Hematopoietic multipotent progenitor cell treated with erythropoietin and hydrocortisone succinate and interleukin-3 and kit ligand, for 6 days (in vitro differentiated cells): ENCODE data around the gene RAB20.
"Not testable (repeated sequence)": the region's sequence is repeated elsewhere in the genome, so short reads cannot be mapped to it uniquely, and the experiment has no call there.

Source experiments
- DNase-seq: peaks from one replicate; pipeline ENCODE4 v3.0.0-alpha.2; 2015

The RAB20 gene

DNA sequence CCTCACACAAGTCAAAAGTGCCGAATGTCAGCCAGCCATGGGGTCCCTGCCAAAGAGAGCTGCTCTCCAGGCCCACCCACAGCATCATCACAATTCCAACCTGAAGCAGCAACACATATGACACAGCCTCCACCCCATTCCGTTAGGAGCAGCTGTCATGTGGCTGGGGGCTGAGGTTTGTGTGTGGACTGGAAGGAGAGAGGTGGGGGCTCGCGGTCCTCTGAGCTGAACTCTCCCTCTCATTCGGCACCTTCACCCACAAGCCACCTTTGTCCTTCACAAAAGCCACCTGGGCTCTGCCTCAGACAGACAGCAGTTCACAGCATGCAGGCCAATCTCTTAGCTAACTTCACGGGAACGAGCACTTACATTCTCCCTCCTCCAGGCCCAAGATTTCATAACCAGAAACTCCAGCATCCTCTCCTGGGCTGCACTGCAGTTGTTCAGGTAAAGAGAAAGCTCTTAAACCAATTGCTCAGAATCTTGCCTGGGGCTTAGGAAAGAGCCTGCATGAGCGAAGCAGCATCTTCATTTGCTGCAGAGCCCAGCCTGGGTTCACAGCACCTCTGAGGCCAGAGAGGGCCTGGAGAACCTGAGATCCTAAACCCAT is 7.2 kb downstream of the RAB20 start:
- no peak for DNase-seq

- no peak for DNase-seq
These were observed 8.1 kb downstream of the RAB20 start for GRCh38 chr13:110553417-110553816.

- DNase-seq, result no peak
These were observed 8.8 kb downstream of the RAB20 start for GRCh38 chr13:110552767-110553166.

DNA sequence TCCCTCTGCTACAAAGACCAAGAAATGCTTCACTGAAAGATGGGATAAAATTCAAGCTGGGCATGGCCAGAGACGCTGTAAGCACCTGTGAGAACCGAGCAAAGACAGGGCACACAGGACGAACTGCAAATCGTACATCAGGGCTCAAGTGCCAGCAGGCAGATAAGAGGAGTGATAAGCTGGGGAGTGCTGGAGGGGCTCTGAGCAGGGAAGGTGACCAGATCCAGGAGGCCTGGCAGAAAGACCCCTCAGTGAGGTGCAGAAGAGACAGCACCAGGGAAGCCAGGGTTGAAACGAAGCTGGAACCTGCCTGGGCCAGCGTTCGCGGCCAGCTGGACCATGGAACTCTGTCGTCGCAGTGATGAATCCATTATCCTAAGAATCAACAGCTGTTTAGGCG is 10.2 kb downstream of the RAB20 start:
- no peak for DNase-seq

DNA sequence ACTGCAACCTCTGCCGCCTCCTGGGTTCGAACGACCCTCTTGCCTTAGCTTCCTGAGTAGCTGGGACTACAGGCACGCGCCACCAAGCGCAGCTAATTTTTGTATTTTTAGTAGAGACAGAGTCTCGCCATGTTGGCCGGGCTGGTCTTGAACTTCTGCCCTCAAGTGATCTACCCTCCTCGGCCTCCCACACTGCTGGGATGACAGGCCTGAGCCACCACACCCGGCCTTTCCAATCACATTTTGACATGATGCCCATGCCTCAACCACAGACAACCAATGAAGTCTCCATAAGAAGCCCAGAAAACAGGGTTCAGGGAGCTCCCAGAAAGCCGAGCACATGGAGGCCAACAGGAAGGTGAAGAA is 11.7 kb downstream of the RAB20 start:
- DNase-seq, result no peak

DNA sequence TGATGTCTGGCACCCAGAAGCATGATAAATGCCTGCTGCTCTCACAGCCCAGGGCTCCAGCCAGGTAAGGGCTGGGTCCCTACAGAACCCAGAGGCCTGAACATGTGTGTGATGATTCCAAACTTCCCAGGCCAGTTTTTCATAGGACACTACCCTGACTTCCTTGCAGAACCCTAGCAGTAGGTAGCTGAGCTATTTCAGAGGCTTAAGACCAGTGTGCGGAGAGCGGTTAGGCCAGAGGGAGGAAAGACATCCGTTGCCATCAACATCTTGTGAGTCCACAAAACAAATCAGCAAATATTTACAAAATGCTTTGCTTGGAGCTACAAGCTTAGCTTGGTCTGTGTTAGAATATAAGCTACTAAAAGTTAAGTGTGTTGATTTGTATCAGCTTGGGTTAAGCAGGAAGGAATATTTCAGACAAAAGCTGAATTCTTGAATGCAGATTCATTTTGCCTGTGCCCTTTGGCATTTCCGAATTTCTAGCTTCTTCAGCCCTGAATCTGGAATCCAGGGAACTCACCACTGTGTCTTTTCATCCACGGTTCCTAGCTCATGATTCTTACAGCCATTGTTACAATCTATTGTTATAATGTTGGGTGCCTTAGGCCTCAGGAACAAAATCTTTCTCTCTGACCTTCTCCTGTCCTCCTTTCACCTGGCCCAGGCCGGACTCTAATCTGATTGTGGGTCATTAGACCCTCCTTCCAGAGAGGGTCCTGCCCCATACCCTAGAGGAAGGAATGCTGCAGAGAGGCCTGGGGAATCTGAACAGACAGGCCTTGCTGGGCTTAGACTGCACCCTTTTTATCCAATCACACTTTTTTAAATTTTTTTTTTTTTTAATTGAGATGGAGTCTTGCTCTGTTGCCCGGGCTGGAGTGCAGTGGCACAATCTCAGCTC is 12.4 kb downstream of the RAB20 start:
- DNase-seq, result no peak

GRCh38 chr13:110546926-110547325 is 14.6 kb downstream of the RAB20 start:
- no peak for DNase-seq

DNA sequence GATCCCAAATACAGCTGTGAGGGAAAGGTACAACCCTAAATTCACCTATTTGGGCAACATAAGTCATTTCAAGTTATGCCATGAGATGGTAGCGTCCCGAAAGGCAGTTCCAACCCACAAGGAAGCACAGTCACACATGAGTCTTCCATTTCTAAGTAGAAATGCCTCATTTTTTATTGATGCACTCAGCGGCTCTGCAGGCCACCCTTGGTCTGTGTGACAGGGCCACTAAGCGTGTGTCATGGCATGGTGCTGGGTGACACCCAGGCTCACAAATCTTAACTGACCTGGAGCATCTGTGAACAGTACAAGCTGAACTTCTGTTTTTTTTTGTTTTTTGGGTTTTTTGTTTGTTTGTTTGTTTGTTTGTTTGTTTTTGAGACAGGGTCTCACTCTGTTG is 15.1 kb downstream of the RAB20 start:
- no peak for DNase-seq

- no peak for DNase-seq
These were observed 19.2 kb downstream of the RAB20 start for GRCh38 chr13:110542169-110542796.

DNA sequence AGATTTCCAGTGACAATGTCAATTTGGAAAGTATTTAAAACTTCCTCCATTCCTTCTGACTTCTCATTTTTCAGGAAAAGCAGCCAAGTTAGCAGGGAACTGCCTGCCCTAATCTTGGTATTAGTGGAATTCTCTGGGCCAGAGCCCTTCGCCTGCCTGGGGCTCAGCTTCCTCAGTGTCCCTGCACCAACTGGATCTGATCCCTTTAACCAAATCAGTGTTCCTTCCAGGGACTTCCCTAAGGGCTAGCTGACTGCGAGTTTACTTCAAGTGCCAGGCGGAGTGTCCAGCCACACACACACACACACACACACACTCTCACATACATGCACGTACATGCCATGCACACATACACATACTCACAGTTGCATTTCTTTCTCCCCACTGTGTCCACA is 20.0 kb downstream of the RAB20 start:
- no peak for DNase-seq

GRCh38 chr13:110540871-110541525 is 20.5 kb downstream of the RAB20 start:
- DNase-seq, result no peak

DNA sequence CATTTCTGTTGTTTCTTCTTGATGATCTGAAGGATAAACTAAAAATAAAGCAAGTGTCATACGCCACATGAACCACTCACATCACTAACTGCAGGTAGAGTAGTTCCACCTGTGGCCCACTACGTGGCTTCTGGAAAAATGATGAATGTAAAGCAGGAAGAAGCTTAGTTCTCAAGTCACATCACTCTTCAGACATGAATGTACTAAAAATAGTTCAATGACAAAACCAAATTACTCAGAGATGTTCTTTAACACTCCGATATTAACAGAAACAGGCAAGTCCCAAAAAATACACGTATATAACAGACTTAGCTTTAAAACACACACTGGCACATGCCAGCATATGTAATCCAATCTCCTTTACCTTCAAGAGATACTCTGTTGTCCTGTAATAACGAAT is 21.6 kb downstream of the RAB20 start:
- DNase-seq, result no peak

GRCh38 chr13:110538632-110539031 is 22.9 kb downstream of the RAB20 start:
- DNase-seq, result no peak

- peak; percentile 57 for DNase-seq
These were observed 25.4 kb downstream of the RAB20 start for GRCh38 chr13:110536006-110536693.

GRCh38 chr13:110535526-110535925 is 26.0 kb downstream of the RAB20 start:
- no peak for DNase-seq

DNA sequence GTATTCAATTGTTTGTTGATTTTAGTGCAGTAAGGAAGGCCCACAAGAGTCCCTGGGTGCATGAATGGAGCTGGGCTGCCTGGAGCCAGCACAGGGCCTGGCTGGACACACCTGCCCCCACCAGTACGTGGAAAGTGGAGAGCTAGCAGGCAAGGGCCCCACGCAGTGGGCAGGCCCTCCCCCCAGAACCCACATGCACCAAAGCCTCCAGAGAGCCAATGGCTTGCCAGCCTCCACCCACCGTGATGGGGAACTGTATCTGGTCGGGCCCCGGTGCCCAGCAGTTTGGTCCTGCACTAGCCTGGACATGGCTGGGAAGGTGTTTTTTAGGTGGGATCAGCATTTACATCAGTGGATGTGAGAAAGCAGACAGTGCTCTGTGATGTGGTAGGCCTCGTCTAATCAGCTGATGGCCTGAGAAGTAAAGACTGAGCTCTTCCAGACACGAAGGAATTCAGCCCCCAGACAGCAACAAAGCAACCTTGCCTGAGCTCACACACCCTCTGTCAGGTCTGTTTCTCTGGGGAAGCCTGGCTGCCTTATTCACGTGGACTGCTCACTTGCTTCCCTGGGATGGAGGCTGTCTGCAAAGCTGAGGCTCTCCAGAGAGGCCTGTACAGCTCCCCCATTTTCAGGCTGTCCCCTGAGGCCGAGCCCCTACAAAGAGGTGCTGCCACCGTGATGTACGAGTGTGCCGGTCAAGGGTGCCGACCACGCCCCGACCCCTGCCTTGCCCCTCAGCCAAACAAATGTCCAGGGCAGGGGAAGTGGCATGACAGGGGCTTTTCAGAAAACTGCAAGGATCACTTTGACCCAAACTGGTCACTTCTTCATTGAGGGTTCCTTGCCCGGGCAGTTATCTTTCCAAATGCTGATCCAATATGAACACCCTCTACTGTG is 27.5 kb downstream of the RAB20 start:
- DNase-seq, result no peak

DNA sequence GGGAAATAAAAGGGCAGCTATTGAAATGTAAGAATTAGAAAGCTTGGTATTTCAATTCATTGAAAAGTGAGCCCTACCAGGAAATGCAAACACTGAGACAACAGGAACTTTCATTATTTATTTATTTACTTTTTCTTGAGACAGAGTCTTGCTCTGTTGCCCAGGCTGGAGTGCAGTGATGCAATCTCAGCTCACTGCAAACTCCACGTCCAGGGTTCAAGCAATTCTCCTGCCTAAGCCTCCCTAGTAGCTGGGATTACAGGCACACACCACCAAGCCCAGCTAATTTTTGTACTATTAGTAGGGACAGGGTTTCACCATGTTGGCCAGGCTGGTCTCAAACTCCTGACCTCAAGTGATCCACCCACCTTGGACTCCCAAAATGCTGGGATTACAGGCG is 29.3 kb downstream of the RAB20 start:
- DNase-seq, result not testable (repeated sequence)

- DNase-seq, result no peak
These were observed 29.8 kb downstream of the RAB20 start for GRCh38 chr13:110531671-110532083.

GRCh38 chr13:110531100-110531499 is 30.4 kb downstream of the RAB20 start:
- DNase-seq, result no peak

GRCh38 chr13:110529522-110530311 is 31.8 kb downstream of the RAB20 start:
- no peak for DNase-seq

DNA sequence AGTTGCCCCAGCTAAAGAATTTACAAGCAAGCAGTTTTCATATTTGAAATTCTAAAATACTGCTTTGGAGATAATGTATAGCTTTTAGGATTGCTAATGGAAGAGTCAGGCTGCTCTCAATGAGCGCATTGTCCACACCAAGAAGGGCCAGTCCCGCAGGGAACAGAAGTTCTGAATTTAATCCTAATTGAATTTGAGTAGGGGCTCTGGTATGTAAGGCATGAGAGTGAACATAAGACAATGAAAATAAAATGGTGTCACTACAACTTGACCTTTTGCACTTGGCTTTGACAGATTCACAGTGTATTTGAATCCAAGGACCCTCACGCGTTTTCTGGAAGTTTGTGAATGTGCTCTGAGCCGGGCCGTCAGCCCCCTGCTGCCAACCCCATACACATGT is 32.6 kb downstream of the RAB20 start:
- no peak for DNase-seq
